GM18502 (cell line): ENCODE results near the gene PIGC.

ENCODE experiments used
- ATAC-seq: cut with Tn5 transposase; IDR thresholded peaks from one replicate; pipeline ENCODE4 v1.9.1; 2021; ENCODE audit warnings: mild to moderate bottlenecking; ENCODE audit not compliant: unreplicated experiment, poor library complexity

The PIGC gene

DNA sequence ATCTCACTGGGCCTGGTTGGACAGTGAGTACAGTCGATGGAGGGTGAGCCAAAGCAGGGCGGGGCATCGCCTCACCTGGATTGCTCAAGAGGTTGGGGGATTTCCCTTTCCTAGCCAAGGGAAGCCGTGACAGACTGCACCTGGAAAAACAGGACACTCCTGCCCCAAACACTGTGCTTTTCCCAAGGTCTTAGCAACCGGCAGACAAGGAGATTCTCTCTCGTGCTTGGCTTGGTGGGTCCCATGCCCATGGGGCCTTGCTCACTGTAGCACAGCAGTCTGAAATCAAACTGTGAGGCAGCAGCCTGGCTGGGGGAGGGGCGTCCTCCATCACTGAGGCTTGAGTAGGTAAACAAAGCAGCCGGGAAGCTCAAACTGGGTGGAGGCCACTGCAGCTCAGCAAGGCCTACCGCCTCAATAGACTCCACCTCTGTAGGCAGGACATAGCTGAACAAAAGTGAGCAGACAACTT is 12.1 kb downstream of the PIGC start:
- no peak for ATAC-seq

DNA sequence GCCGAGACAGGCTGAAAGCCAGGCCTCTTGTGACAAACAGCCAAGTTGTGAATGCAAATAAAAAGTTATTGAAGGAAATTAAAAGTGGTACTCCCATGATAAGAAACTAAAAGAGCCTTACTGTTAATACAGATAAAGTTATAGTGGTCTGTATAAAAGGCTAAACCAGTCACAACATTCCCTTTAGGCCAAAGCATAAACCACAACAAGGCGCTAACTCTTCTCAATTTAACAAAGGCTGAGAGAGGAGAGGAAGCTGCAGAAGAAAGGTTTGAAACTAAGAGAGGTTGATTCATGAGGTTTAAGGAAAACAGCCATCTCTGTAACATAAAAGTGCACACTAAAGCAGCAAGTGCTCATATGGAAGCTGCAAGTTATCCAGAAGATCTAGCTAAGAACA is 12.7 kb downstream of the PIGC start:
- no peak for ATAC-seq

DNA sequence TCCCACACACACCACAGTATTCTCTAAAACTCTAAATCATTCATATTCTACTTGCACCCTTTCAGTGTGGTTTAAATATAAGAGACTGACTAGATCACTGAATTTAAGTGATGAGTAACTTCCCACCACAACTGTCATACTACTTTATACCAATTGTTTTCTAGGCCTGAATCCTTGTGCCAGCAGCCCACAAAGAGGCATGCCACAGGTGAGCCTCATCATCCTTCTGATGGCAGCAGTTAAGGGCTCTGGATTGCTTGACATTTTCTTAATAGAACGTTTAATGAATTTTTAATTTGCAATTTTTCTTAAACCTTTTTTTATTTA is 13.8 kb downstream of the PIGC start:
- ATAC-seq = no peak

DNA sequence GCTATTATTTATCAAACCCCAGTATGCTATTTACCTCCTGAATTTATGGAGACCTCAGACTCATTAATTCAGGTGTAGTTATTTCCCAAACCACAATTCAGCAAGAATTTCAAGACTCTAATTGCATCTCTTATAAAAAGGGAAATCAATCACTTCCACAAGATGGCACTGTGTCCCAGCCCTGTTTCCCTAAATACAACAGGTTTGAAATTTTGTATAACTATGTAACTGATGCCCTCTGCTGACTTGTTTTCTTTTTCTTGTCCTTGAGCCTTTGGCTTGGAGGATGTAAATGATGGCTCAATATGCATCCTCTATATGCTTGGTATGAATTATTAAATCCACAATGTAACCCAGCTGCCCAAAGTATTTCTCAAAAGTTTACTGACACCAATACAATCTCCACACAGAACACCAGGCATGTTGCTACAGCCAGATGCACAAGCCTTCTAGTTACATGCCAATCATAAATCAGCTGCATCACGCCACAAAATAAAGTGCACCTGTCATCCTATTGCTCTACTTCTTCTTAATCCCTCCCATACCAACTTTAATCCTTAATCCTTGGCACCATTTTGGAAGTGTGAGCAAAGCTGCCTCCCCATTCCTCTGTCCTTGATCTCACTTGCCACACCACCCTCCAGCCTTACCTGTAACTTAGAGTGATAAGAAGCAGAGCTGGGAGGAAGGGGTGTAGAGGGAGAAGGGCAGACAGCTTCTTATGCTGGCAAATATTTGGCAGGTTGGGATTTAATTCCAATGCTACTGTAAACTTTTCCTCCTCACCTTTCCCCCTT is 14.3 kb downstream of the PIGC start:
- no peak for ATAC-seq

DNA sequence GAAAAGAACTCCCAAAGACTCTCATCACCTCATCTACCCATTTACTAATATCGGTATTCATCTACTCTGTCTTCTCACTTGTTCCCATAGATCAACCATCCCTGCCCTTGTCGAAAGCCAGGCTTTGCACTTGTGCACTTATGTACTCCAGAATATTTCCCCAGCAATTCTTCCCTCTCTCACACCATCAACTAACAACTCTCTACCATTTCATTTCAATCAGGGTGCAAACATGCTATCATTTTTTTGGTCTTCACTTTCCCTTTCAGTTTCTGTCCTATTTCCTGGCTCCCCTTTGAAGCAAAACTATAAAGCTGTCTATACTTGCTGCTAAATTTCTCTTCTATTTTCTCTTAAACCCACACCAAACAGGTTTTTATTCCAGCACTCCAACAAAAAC is 16.7 kb downstream of the PIGC start:
- no peak for ATAC-seq

DNA sequence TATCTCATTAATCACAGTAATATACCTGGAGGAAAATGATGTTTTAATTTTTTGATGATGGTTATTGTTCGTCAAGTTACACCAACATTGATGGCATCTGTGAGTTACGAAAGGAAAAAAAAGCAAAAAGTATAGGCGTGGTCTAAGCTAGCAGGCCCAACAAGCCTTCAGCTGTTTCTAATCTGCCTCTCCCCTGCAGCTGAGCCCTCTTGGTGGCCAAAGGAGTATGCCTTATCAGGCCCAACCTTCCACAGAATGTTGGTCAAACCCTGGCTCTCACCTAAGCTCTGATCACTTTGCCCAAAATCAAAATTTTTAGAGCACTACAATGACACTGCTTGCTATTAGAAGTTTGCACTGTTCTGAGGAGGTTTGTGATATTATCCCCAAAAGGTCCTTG is 18.5 kb downstream of the PIGC start:
- ATAC-seq = no peak

DNA sequence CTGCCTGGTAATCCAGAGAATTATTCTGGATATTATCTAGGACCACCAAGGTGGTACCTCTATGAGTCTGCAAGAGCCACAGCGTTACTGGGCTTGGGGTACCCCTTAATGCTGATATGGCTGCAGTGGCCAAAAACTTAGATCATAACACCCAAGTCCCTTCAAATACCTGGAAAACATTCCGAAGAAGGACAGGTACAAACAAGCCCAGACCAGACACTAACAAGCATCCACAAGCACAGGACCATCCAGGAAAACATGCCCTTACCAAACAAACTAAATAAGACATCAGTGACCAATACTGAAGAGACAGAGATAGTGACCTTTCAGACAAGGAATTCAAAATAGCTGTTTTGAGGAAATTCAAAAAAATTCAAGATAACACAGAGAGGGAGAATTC is 20.5 kb downstream of the PIGC start:
- ATAC-seq = no peak

DNA sequence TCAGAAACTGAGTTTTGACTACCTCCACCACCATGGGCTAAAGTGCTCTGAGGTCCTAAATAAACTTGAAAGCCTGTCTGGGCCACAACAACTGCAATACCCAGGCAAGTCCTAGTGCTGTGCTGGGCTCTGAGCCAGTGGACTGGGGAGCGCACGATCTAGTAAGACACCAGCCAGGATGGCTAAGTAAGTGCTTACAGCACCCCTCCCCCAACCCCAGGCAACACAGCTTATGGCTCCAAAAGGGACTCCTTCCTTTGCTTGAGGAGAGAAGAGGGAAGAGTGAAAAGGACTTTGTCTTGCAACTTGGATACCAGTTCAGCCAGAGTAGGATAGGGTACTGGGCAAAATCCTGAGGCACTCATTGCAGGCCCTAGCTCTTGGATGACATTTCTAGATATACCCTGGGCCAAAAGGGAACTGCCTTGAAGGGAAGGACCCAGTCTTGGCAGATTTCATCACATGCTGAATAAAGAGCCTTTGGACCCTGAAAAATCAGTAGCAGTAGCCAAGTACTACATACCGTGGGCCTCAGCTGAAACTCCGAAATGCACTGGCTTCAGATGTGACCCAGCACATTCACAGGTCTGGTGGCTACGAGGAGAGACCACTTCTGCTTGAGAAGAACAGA is 21.8 kb downstream of the PIGC start:
- ATAC-seq = no peak

DNA sequence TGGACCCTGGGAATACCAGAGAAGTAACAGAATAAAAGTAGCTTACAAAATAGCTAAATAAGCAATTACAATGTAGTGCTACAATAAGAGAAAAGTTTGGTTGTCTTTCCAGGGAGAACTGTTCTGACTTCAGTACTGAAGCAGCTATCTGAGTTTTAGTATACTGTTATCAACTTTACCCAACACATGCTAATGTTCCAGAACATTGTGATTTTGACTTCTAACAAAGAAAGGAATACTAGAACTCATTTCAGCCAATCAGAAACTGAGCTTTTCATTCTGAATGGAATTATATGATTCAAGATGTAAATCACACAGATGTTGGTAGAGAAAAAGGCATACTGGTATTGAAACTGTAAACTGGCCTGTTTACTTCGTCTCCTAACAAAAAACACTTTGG is 23.5 kb downstream of the PIGC start, which contains the start of gene C1orf105:
C1orf105 (plus strand) TSS at position 301 of the 400 bp plus-strand sequence. CDS start 201 bp downstream, outside the sequence.
- ATAC-seq = no peak

DNA sequence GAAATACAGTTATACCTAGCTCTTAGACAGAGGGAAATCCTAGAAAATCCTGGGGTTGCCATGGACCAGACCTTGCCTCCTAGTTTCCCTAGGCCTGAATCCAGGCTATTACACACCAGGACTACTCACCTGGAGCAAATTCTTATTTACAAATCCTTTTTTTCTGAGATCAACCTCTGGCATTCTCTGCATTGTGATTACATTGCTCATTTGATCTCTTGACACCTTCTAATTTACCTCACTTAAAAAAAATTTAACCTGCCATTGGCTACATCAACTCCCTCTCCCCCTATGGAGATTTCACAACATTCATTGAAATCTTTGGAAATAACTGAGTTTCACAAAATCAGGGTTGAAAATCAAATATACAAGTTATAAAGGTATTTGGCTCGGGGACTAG is 26.3 kb downstream of the PIGC start:
- ATAC-seq = no peak

DNA sequence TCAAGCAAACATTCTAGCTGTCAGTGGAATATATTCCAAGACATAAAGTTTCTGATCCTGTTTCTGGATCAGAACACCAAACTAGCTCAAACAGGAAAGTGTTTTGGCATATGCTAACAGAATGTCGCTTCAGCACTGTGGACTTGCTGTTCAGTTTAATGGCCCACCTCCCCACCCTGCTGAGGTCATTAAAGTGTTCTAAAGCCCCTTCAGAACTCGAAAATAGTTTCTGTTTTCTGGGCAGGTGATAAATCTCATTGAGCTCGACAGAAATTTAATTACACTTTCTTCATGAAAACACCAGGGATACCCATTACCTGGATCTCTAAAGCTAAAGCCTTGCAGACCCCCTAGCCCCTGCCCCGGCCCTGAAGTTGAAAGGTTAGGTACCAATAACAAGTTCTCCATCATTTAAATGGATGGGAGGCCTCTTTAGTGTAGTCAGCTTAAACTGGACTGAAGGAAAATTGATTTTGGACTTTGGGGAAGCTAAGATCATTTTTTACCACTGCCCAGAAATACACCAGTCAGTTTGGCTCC is 27.3 kb downstream of the PIGC start:
- no peak for ATAC-seq

DNA sequence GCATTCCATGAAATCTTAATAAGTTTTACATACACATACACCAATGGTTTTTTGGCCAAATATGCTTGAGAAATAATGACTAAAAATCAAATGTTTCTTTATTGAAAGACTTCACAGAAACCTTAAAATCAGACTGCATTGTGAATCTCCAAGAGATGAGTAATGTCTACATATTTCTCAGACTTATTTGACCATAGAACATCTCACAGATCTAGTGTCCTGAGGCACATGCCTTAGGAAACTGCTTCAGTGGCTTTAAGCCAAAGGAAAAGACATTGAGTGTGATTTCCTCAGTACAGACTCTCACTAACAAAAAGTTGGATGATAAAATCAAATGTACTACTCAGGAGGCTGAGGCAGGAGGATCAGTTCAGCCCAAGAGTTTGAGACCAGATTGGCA is 29.5 kb downstream of the PIGC start:
- no peak for ATAC-seq

DNA sequence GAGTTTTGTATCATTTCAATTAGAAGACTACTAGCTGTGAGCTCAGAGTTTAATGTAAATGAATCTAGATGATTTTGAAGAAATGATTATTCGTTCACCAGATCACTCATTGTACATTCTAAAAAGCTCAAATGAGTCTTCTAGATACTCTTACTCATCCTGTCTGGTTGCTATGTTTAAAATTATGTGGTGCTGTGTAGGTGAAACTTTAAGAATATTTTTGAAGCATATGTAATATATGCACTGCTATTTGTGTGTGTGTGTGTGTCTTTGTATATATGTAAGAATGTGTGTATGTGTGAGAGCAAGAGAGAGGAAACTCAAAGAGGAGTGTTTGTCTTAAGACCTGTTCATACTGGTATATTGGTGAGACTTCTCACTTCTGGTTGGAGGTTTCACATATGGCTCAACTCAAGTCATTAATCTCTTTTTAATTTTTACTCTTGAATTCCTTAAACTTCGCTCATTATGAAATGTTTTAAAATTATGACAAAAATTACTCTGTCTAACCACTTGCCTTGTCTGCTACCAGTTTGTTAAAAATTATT is 32.0 kb downstream of the PIGC start:
- no peak for ATAC-seq

DNA sequence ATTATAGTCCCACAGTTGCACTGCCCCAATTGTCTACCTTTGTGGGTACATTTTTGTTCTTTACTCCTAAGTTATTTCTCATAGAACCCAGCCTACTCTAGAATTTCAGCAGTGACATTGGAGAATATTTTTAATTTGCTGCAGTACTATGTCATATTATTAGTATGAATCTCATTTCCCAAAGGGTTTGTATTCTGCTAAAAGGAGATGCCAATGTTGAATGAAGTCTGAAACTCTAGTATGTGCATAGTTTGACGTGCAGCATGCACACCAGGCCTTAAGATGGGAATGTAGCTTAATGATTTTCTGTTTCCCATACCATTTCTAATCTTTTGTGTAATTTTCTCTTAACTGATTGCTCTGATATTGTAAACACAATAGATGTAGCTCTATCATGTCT is 33.8 kb downstream of the PIGC start:
- no peak for ATAC-seq

DNA sequence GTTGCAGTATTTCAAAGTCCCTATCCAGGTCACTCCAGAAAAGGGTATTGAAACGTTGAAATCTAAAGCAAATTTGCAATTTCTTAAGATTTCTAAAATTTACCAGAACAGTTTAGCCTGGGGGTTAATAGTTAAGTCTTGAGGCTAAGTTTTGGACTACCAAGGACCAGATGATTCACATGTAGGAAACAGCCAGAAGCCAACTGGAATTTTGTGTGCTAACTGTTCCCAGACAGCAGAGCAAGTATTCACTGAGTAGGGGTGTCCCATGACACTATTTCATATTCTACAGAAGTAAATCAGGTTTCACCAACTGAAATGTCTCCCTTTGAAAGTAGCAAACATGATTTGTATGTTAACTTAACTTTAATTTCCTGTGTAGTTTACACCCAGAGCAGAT is 34.9 kb downstream of the PIGC start:
- no peak for ATAC-seq

DNA sequence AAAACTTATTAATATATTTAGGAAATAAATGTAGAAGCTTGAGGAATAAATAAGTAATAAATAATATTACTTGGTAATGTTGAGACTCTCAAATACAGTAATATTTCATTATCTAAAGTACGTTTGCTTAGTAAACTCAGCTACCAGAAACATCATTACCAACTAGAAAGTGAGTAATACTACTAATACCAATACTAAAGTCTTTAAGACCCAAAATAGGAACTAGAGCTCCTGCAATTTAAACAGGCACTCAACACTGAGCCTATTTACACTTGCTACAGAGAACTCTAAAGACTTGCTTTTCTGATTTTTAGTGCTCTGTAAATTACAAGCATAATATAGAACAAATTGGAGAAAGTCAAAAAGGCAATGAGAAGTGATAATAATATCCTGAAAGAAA is 36.9 kb downstream of the PIGC start:
- no peak for ATAC-seq

DNA sequence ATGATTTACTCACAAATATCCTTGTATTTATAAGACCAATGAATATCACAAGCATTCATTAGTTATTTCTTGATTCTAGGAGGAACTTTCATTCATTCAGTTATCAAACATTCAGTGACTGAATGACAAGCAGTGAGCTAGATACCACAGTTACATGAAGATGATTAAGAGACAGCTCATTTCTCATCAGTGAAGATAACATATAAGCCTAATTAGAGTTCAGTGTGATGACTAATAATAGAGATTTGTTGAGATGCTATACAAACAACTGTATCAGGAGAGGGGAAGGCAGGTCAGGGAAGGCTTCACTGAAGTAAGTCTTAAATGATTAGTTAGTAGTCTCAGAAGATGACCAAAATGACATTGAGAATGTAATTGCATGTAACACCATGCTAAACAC is 38.0 kb downstream of the PIGC start:
- ATAC-seq = no peak

DNA sequence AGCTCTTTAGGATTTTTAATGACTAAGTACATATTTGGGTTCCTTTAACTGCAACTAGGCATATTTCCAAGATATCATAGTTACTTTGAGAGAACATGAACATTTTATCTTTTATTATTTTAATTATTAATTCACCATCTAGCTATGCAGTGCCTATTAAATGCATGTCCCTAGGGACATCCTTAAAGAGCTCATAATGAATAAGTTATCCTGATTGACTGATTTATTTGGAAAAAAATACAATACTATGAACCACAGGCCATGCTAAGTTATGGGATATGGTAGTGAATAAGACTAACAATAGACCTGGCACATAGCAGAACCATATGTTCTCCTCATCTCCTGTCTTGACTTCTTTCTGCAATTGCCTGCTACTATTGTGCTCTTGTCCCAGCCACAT is 39.7 kb downstream of the PIGC start:
- ATAC-seq = no peak

DNA sequence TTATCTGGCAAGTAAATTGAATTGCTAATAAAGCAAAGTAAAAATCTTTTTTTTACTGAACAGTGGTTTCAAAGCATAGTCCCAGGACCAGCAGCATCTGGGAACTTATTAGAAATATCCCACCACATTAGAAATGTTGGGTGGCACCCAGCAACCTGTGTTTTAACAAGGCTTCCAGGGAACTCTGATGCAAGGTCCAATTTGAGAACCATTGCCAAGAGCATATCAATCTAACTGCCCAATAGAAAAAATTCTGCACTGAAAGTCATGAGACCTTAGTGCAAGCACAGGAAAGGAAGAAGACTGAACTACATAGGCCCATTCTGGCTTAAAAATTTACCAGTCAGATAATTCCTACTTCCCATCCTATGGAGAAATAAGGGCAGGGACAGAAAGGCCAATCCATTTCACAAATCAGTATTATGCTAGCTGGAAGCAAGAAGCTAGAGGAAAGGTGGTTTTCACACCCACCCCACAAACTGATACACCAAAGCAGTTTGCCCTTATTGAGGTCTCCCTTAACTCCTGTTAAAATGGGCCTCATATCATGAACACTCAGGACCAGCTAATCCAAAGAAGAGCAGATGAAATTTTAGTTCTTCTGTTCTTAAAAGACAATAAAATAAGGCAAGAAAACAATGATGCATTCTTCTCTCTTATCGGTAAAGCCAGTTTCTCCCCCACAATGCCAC is 40.8 kb downstream of the PIGC start:
- ATAC-seq = no peak

DNA sequence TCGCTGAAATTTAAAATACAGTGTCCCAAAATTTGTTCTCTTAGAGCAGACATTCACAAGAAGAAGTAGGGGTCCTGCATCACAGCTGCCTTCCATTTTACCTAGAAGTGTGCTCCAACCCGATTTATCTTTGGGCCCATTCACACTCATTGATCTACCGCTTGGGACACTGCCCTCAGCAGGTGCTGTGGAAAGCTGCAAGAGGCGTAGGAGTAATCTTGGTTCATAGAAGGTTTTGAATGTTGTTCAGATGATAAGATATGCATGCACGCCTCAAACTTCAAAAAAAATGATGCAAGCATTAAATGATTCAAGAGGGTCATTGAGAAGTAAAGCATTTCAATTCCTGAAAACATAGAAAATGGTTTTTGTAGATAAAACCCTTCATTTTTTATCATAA is 42.0 kb downstream of the PIGC start:
- ATAC-seq = no peak

DNA sequence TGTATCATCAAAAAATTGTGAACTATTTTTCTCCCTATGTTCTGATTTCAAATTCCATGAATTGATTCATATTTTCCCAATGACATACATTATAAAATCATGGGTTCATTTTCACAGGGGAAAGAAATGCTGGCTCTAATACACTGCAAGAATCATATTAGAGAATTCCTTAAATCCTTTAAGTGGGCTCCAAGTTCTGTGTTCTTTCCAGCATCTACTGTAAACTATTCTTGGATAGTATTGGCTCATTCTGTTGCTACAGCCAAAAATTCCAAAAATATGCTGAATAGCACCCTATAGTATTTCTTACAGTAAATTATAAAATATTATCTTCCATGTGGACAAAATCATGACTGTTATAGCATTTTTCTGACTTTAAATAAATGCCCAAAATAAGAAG is 42.4 kb downstream of the PIGC start:
- no peak for ATAC-seq
